ENCODE results near the gene S1PR5.

- TF ChIP-seq EGR1 (IDR thresholded peaks at IDR 0.05; ENCODE audit: low read depth) (no peak), JUND (IDR thresholded peaks at IDR 0.05) (no peak), EZH2 (IDR thresholded peaks at IDR 0.05) (no peak), ZNF274 (IDR thresholded peaks at IDR 0.05; ENCODE audit: low read depth, low read length) (no peak), POLR2A (IDR thresholded peaks at IDR 0.05; ENCODE audit: borderline replicate concordance, extremely low read depth, insufficient read depth, insufficient read length) (no peak), CTCF (IDR thresholded peaks at IDR 0.05 in 2 of 3, conservative IDR thresholded peaks at IDR 0.05 in 1 of 3; ENCODE audit: borderline replicate concordance in 1 of 3, insufficient read depth in 1 of 3, low read depth in 2 of 3, low read length in 2 of 3) (no peak)
Measured at GRCh38 chr19:10532457-10532856, 15.2 kb upstream of the S1PR5 start.

Data from HCT116 (cell line).